ENCODE results near the gene SLC16A12. TPM values are rescaled to one million over a fixed set of nuclear protein-coding genes. Genes with fewer than 3 reads are reported as not detected.

Gene SLC16A12, protein sequence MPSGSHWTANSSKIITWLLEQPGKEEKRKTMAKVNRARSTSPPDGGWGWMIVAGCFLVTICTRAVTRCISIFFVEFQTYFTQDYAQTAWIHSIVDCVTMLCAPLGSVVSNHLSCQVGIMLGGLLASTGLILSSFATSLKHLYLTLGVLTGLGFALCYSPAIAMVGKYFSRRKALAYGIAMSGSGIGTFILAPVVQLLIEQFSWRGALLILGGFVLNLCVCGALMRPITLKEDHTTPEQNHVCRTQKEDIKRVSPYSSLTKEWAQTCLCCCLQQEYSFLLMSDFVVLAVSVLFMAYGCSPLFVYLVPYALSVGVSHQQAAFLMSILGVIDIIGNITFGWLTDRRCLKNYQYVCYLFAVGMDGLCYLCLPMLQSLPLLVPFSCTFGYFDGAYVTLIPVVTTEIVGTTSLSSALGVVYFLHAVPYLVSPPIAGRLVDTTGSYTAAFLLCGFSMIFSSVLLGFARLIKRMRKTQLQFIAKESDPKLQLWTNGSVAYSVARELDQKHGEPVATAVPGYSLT
- under 0.01 TPM in 1 of 2 replicates, not detected in the other for total RNA-seq

DNA sequence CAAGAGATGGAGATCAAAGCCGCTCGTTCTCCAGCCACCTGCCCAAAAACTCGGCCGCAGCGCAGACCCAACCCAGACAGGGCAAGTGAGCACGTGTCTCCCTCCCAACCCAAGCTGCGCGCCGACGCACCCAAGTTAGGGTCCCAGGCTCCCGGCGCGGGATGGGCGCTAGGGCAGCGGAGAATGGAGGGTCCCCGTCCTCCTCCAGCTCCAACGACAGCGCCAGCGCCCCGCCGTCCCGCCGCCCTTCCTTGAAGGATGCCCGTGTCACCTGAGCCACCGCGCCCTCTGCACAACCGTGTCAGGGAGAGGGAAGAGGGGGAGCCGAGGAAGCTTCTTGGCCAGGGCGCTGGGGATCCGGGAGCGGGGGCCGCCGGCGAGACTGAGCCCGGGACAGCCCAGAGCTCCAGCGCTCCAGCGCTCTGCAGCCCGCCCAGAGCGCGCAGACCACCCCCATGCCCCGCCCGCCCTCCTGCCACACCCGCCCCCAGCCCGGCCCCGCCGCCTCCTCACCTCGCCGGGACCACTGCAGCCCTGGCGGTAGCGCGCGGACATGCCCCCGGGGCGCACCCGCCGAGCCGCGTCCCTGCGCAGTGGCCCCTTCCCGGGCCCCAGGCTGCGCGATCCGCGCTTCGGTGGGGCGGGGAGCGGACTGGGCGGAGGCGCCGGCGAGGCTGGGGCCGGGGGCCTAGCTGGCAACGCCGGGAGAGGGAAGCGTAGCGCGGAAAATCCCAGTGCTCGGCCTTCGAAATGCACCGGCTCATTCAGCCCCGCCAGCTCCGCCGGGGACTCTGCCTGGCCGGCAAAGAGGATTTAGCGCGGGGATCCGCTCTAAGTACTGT, at the start of gene SLC16A12:
Gene SLC16A12 (minus strand): TSS at position 424 of the 842 bp plus-strand sequence. CDS start 73,016 bp downstream, outside the sequence.

DNA sequence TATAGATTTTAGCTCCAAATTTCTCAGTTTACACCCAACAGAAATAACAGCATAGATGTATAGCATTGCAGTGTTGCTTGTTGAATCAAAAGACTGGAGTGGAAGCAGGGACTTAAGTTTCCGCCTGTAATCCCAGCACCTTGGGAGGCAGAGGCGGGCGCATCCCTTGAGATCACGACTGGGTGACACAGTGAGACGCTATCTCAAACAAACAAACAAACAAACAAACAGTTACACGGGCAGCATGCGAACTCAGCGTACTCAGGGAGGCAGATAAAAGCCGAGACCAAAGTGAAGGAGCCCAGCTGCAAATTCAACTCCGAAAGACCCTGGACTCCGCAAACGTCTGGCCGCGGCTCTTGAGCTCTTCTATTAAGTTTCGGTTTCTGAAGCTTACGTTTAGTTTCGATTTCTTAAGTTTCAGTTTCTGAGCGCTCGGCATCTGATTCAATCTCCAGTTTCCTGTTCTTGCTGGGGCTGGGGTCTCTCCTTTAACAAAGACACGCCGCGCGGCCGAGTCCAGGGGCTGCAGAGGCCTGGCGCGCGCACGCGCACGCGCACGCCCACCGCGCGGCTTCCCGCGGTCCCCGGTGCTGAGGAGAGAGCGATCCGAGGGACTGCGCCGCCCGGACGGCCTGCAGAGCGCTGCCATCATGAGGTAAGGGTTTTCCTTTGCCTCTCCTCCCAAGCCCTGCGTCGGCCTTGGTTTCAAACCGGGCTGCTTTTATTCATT, 121.1 kb downstream of the SLC16A12 start, which contains the start of gene IFIT5:
Gene IFIT5 (plus strand): TSS at position 423 of the 733 bp plus-strand sequence. CDS start 231 bp downstream, at position 654.

DNA sequence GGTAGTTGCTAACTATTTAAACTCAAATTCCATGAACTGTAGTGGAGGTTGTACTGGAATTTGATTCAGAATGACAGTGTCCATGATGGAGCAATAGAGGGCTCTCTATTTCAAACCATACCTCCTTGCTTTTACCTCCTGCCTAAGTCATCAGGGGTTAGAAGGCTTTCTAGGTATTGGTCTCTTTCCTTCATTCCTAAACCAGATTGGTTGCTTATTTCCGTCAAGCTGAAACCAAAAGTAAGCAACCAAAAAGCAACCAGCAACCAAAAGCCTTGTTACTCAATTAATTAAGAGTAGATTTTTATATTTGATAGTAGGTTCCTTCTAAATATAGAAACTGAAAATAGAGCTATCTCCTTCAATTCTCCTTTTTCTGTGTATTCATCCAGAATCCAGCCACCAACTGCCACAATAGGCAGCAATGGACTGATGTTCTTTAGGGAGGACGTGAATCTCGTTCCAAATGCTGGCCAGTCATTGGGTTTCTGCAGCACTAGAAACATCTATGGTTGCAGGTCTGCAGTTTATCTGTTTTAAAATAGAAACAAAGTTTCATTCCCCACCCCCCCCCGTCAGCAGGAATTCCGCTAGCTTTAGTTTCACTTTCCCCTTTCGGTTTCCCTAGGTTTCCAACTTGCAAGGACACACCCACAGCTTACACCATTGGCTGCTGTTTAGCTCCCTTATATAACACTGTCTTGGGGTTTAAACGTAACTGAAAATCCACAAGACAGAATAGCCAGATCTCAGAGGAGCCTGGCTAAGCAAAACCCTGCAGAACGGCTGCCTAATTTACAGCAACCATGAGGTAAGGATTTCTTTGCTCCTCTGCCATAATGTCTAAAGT, 143.3 kb downstream of the SLC16A12 start, which contains the start of gene IFIT1:
Gene IFIT1 (plus strand): TSS at position 717 of the 850 bp plus-strand sequence. CDS start 90 bp downstream, at position 807.

Other genes starting within 250 kb of the SLC16A12 start
- 2.6 and 5.3 TPM in 2 replicates for gene IFIT2, start 233.5 kb downstream of the SLC16A12 start, total RNA-seq
- 8.9 and 10.8 TPM in 2 replicates for gene IFIT3, start 207.6 kb downstream of the SLC16A12 start, total RNA-seq
- gene IFIT1B, start 157.5 kb downstream of the SLC16A12 start, total RNA-seq, result not detected in 2 replicates
- 3.5 and 5.3 TPM in 2 replicates for gene IFIT1, start 143.0 kb downstream of the SLC16A12 start, total RNA-seq
- 7.3 and 9.8 TPM in 2 replicates for gene IFIT5, start 121.0 kb downstream of the SLC16A12 start, total RNA-seq
- gene PANK1, start 109.6 kb upstream of the SLC16A12 start, total RNA-seq, result 2.1 and 5.1 TPM in 2 replicates
- 8.2 and 10.5 TPM in 2 replicates for gene KIF20B, start 166.0 kb upstream of the SLC16A12 start, total RNA-seq

Measured in bladder microvascular endothelial cell (primary cell).